Measurements from ENCODE around the gene HOXD12. TPM values are rescaled to one million over a fixed set of nuclear protein-coding genes. Genes with fewer than 3 reads are reported as not detected.
A peak's percentile ranks its signal among the peaks of the same experiment; 100 is the strongest.

HOXD12 gene
- total RNA-seq, 1 experiment from 2014 or later: 0.27 TPM

DNA sequence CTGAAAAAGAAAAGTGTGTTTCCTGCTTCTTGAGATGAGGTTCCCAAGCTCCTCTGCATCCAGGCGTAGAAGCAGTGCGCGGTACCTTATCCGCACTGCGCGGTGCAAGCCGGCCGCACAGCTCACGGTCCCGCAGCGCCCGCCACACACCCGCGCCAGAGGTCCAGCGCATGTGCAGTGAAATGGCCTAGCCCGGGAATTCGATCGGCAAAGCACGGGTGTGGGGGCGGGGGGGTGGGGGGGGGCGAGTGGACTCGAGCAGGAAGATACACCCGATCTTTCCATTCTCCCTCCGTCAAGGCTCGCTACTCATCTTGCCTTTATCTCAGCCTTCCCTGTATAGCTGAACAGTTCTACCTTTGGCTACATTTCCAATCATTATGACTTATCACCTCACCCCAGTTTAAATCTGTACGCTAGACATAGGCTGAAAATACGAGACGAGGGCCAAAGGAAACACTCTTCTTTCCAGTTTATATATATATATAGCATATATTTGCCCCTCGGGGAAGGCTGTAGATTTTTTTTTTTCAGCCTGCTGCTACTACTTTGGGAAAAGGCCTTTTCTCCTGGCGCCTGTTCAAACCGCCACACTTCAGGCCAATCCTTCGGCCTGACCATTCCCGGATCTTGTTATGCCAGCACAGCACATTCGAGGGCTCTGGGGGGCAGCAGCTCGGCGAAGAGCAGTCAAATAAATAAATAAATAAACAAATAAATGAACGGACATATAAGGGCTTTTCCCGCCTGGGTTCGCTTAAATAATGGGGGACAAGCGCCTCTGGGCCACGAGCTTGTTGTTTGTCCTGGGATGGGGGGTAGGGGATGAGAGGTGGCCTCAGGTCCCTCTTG lies 40.3 kb downstream of the HOXD12 start (continued):
- no peak for TF ChIP-seq EGR1 (IDR thresholded peaks at IDR 0.05; ENCODE audit: low read depth)
- no peak for TF ChIP-seq CEBPB (IDR thresholded peaks at IDR 0.05; ENCODE audit: low read depth)
- TF ChIP-seq ZFX (IDR thresholded peaks at IDR 0.05): no peak
- TF ChIP-seq EZH2phosphoT487 (IDR thresholded peaks at IDR 0.05; ENCODE audit: borderline replicate concordance): no peak
- TF ChIP-seq SRF (IDR thresholded peaks at IDR 0.05; ENCODE audit: low read depth): no peak
- TF ChIP-seq YY1 (IDR thresholded peaks at IDR 0.05; ENCODE audit: extremely low read depth, insufficient replicate concordance, low read depth, low read length): no peak
- no peak for TF ChIP-seq POLR2A (IDR thresholded peaks at IDR 0.05; ENCODE audit: borderline replicate concordance, extremely low read depth, insufficient read depth, insufficient read length)

- H3K27ac ChIP-seq (ENCODE audit: low read depth, low read length): no peak overlapping the region; the same call in 1 of the 2 replicates
- no peaks in the 10 kb centered on the region for H3K36me3 ChIP-seq (ENCODE audit: control insufficient read depth in 1 of 2, insufficient read depth in 2 of 2, low read length in 2 of 2)
- no peaks in the 10 kb centered on the region for H3K9me2 ChIP-seq (ENCODE audit: insufficient read depth)
- CTCF ChIA-PET: interaction anchor here (0.6 to 6.5 kb wide), 21 partner anchors 10 to 1024 kb away, joined by 3 to 109 read pairs (median 6); partner anchors contain the start of gene HOXD8
- POLR2A ChIA-PET: interaction anchor here (1.1 kb wide), 1 partner anchor 414 kb away, joined by 4 read pairs; no protein-coding TSS in a partner anchor
- no peaks in the 10 kb centered on the region for H3K79me2 ChIP-seq (ENCODE audit: insufficient read depth, low read length)
- RAD21 ChIA-PET (ENCODE audit: low non-redundant PET in 1 of 2, low total read pairs in 2 of 2, uncharacterized antibody in 2 of 2, unreplicated experiment in 2 of 2): interaction anchor here (0.6 to 2.2 kb wide), 10 partner anchors 306 to 1105 kb away, joined by 3 to 16 read pairs (median 8); no protein-coding TSS in a partner anchor
- H3K4me2 ChIP-seq (ENCODE audit: low read length): peak overlapping the region; percentile 78
- H2AFZ ChIP-seq (ENCODE audit: low read depth, low read length, poor library complexity, severe bottlenecking): peak overlapping the region; percentile 72
- H4K20me1 ChIP-seq (ENCODE audit: insufficient read depth): no peaks in the 10 kb centered on the region
- ATAC-seq (peak; percentile 90), DNase-seq (ENCODE audit: low read depth, low spot score) (peak; percentile 48)
- peaks cover 2 to 18% of the 10 kb centered on the region in 2 experiments; a peak in 3 of 4 replicates for H3K4me1 ChIP-seq (ENCODE audit: control insufficient read depth in 1 of 2, insufficient read depth in 2 of 2, low read length in 2 of 2)
- H3K9ac ChIP-seq (ENCODE audit: low read length): peak overlapping the region; percentile 23; the same call in 1 of the 2 replicates
- no peaks in the 10 kb centered on the region for H3K9me3 ChIP-seq (ENCODE audit: control insufficient read depth in 1 of 2, insufficient read depth in 1 of 2, low read depth in 1 of 2, low read length in 2 of 2)
- H3K4me3 ChIP-seq (replicated peaks in 1 of 2; ENCODE audit: low read depth in 1 of 2, low read length in 2 of 2): peak overlapping the region; percentile 25 to 40
- no peaks in the 10 kb centered on the region for H3K27me3 ChIP-seq (ENCODE audit: insufficient read depth, low read length)
- BruUV-seq (replicated peaks): no TSS peak
- intact Hi-C loops (cut with micrococcal nuclease): loop anchor here (1.0 kb wide), 3 partner anchors 315 to 498 kb away; no protein-coding TSS in a partner anchor
- TF ChIP-seq FOSL1 (IDR thresholded peaks at IDR 0.05; ENCODE audit: low read depth) (no peak), POLR2A (IDR thresholded peaks at IDR 0.05; ENCODE audit: borderline replicate concordance, extremely low read depth, insufficient read depth, insufficient read length) (no peak), SRF (IDR thresholded peaks at IDR 0.05; ENCODE audit: low read depth) (no peak), CBX3 (IDR thresholded peaks at IDR 0.05; ENCODE audit: low read depth) (peak; percentile 58; the same call in 1 of the 2 replicates), ELF1 (IDR thresholded peaks at IDR 0.05; ENCODE audit: borderline replicate concordance, low read depth) (peak; percentile 37; the same call in 1 of the 2 replicates), POLR2AphosphoS5 (IDR thresholded peaks at IDR 0.05; ENCODE audit: low read depth, low read length) (0 out of 2 replicates have a peak, but pooled peaks have one; percentile 20), YY1 (IDR thresholded peaks at IDR 0.05; ENCODE audit: extremely low read depth, insufficient replicate concordance, low read depth, low read length) (no peak), CTCF (IDR thresholded peaks at IDR 0.05 in 2 of 3, conservative IDR thresholded peaks at IDR 0.05 in 1 of 3; ENCODE audit: borderline replicate concordance in 1 of 3, insufficient read depth in 1 of 3, low read depth in 2 of 3, low read length in 2 of 3) (peak; percentile 83 to 97 (median 86)), SIN3A (IDR thresholded peaks at IDR 0.05; ENCODE audit: low read depth) (no peak), ZFX (IDR thresholded peaks at IDR 0.05) (peak; percentile 39; the same call in 1 of the 2 replicates), ZNF274 (IDR thresholded peaks at IDR 0.05; ENCODE audit: low read depth, low read length) (no peak), TCF7L2 (IDR thresholded peaks at IDR 0.05; ENCODE audit: borderline replicate concordance, extremely low read depth, insufficient read depth, insufficient read length) (no peak), RAD21 (IDR thresholded peaks at IDR 0.05; ENCODE audit: low read depth) (peak; percentile 98), EZH2phosphoT487 (IDR thresholded peaks at IDR 0.05; ENCODE audit: borderline replicate concordance) (no peak), JUND (IDR thresholded peaks at IDR 0.05) (no peak)
- TF ChIP-seq, protein P1, sequence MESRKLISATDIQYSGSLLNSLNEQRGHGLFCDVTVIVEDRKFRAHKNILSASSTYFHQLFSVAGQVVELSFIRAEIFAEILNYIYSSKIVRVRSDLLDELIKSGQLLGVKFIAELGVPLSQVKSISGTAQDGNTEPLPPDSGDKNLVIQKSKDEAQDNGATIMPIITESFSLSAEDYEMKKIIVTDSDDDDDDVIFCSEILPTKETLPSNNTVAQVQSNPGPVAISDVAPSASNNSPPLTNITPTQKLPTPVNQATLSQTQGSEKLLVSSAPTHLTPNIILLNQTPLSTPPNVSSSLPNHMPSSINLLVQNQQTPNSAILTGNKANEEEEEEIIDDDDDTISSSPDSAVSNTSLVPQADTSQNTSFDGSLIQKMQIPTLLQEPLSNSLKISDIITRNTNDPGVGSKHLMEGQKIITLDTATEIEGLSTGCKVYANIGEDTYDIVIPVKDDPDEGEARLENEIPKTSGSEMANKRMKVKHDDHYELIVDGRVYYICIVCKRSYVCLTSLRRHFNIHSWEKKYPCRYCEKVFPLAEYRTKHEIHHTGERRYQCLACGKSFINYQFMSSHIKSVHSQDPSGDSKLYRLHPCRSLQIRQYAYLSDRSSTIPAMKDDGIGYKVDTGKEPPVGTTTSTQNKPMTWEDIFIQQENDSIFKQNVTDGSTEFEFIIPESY (IDR thresholded peaks at IDR 0.05; ENCODE audit: extremely low read depth, insufficient replicate concordance, low read length): no peak
Measured at GRCh38 chr2:176140513-176141317, 41.1 kb downstream of the HOXD12 start.

Data from HCT116 (cell line).